Lung (tissue), 12 donors: ENCODE measurements around the gene ERC2. TPM values are rescaled to one million over a fixed set of nuclear protein-coding genes. Genes with fewer than 3 reads are reported as not detected.

Experiments used
- ATAC-seq: fragments of 200-7000 bp; cut with Tn5 transposase; one replicate; pipeline ENCODE4 v1.9.1; 2020; ENCODE audit warnings: moderate number of reproducible peaks; ENCODE audit not compliant: insufficient read depth, low FRiP score
- DNase-seq, 3 donors: peaks; one replicate each; pipeline ENCODE4 v3.0.0-alpha.2; 2013 to 2017
- H3K27ac ChIP-seq, 2 donors: one replicate each; pipeline ENCODE4 v1.5.1; 2013; ENCODE audit warnings: mild to moderate bottlenecking in 2 of 2, moderate library complexity in 2 of 2, control low read depth in 1 of 2, inconsistent platforms in 1 of 2, low read depth in 1 of 2, low read length in 1 of 2
- H3K27me3 ChIP-seq, 3 donors: one replicate each; pipeline ENCODE4 v1.5.1; 2013; ENCODE audit warnings: low read length in 2 of 3; ENCODE audit not compliant: control insufficient read depth in 3 of 3, insufficient read depth in 3 of 3
- H3K36me3 ChIP-seq, 4 donors: one replicate each; pipeline ENCODE4 v1.5.1; 2013; ENCODE audit warnings: low read length in 4 of 4, mild to moderate bottlenecking in 1 of 4, moderate library complexity in 1 of 4; ENCODE audit not compliant: control insufficient read depth in 4 of 4, insufficient read depth in 4 of 4
- H3K4me1 ChIP-seq, 5 donors: one replicate each; pipeline ENCODE4 v1.5.1; 2013; ENCODE audit warnings: low read length in 5 of 5, mild to moderate bottlenecking in 2 of 5, moderate library complexity in 1 of 5; ENCODE audit not compliant: control insufficient read depth in 5 of 5, insufficient read depth in 5 of 5
- H3K4me3 ChIP-seq: one replicate; pipeline ENCODE4 v1.5.1; 2013; ENCODE audit warnings: mild to moderate bottlenecking, control low read depth, moderate library complexity
- H3K9ac ChIP-seq, 2 donors: one replicate each; pipeline ENCODE4 v1.5.1; 2013; ENCODE audit warnings: low read length in 2 of 2, control low read depth in 1 of 2; ENCODE audit not compliant: insufficient read depth in 1 of 2
- H3K9me3 ChIP-seq, 4 donors: one replicate each; pipeline ENCODE4 v1.5.1; 2013; ENCODE audit warnings: low read length in 3 of 4, mild to moderate bottlenecking in 1 of 4, moderate library complexity in 1 of 4; ENCODE audit not compliant: control insufficient read depth in 4 of 4, insufficient read depth in 3 of 4
- WGBS, 2 donors: extraction: QIAGEN DNeasy Blood & Tissue Kit; methylation state at CpG; one replicate each; pipeline ENCODE4 v1.1.7; 2013; 5-methylcytosine and 5-hydroxymethylcytosine counted together
- polyA plus RNA-seq, 2 donors: library from polyadenylated mRNA; stranded (reverse); fragments of 200-250 nt; gene quantifications; one replicate each; pipeline ENCODE4 v1.2.1, GENCODE V29; 2013
- total RNA-seq, 2 donors: library from RNA; depleted of rRNA in 1 of 2; stranded (reverse); fragments of >200 nt in 1 of 2; gene quantifications; one replicate each; pipeline ENCODE4 v1.2.1, GENCODE V29; 2014 to 2021
- TF ChIP-seq, protein P1 (sequence below): IDR thresholded peaks from 2 replicates; pipeline ENCODE4 v1.5.1; 2012; ENCODE audit warnings: mild to moderate bottlenecking; ENCODE audit errors: control extremely low read depth, extremely low read depth
- donor health status: control.
- donor health status: control.
- donor health status: Bipolar disorder and iron deficiency.
- donor health status: healthy.
- donor health status: DM: yes; HTN: yes; CAD: no.

ERC2 gene
- total and polyA plus RNA-seq, 4 donors = 0.20 to 3.5 (median 0.97) TPM

DNA sequence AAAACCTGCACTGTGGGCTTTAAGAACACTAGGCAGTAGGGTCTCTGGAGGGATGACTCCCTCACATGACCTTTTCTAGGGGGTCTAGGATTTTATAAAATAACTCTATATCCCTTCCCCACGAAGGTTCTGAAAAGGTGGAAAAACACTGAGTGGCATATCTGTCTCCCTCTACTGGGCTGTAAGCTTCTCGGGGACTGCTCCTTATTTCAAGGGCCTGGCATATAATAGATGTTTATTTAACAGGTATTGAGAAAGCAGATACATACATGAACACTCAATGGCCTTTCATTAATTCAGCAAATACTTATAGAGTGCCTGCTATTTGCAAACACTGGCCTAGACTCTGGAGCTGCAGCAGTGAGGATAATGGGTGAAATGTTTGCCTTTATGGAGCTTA lies 834.9 kb downstream of the ERC2 start:
- no peak overlapping the region for H3K4me3 ChIP-seq
- TF ChIP-seq, protein P1, sequence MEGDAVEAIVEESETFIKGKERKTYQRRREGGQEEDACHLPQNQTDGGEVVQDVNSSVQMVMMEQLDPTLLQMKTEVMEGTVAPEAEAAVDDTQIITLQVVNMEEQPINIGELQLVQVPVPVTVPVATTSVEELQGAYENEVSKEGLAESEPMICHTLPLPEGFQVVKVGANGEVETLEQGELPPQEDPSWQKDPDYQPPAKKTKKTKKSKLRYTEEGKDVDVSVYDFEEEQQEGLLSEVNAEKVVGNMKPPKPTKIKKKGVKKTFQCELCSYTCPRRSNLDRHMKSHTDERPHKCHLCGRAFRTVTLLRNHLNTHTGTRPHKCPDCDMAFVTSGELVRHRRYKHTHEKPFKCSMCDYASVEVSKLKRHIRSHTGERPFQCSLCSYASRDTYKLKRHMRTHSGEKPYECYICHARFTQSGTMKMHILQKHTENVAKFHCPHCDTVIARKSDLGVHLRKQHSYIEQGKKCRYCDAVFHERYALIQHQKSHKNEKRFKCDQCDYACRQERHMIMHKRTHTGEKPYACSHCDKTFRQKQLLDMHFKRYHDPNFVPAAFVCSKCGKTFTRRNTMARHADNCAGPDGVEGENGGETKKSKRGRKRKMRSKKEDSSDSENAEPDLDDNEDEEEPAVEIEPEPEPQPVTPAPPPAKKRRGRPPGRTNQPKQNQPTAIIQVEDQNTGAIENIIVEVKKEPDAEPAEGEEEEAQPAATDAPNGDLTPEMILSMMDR = no peak
- no peaks in the 10 kb centered on the region for H3K4me1 ChIP-seq
- H3K27ac ChIP-seq = no peak overlapping the region
- no peak overlapping the region for H3K9ac ChIP-seq
- H3K27me3 ChIP-seq = no peaks in the 10 kb centered on the region
- no peaks in the 10 kb centered on the region for H3K36me3 ChIP-seq
- DNase-seq = no peak
- 78 to 87% methylated on average over 2 of the region's 2 CpGs for WGBS, 2 donors
- no peak for ATAC-seq
- H3K9me3 ChIP-seq = peaks cover 0 to 2% (median 0%) of the 10 kb centered on the region in 4 donors

DNA sequence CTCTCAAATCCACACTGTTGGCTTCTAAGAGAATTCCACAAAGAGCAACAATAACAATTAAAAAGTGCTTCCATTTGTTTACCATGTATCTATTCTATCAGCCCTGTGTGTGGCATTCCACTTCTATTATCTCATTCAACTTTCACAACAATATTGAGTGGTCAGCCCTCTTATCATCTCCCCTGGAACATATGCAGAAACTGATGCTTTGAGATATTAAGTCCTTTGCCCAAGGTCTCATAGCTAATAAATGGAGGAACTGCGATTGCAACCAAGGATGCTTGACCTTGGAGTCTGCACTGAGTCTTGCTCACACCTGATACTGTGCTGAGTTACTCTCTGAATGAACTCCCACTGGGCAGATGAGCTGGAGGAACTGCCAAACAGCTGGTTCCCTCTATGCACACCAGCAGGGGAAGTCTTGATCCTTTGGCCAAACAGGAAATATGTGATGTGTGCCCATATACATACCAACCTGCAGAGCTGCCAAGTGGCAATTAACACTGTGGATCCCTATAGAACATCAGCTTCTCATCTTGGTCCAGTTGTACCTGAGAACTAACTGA lies 836.4 kb downstream of the ERC2 start:
- H3K4me1 ChIP-seq = no peaks in the 10 kb centered on the region
- no peak overlapping the region for H3K4me3 ChIP-seq
- DNase-seq (no peak), ATAC-seq (no peak)
- H3K27me3 ChIP-seq = no peaks in the 10 kb centered on the region
- no peak overlapping the region for H3K9ac ChIP-seq
- no peaks in the 10 kb centered on the region for H3K36me3 ChIP-seq
- 78 to 89% methylated on average over 1 of the region's 1 CpG for WGBS, 2 donors
- H3K27ac ChIP-seq = no peak overlapping the region
- no peaks in the 10 kb centered on the region for H3K9me3 ChIP-seq
- TF ChIP-seq, protein P1 = no peak

DNA sequence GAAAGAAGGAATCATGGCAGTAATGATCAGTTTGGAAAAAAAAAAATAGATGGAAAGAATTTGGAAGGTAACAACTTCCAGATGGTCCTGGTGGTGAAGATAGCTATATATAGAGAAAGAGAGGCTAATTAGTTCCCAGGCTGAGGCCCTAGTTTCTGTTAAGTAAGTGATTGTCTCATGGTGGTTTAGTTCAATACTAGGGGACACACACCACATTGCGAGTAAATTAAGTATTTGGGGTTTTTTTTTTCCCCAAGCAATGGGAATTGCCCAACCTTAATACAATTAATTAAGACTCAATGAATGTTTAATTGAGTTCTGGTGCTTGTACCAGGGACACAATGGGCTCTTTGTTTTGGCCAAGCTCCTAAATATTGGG lies 837.4 kb downstream of the ERC2 start:
- H3K36me3 ChIP-seq = no peaks in the 10 kb centered on the region
- TF ChIP-seq, protein P1 = no peak
- ATAC-seq (no peak), DNase-seq (no peak)
- WGBS, 2 donors = 93 to 95% methylated on average over 1 of the region's 1 CpG
- H3K27ac ChIP-seq = no peak overlapping the region
- no peaks in the 10 kb centered on the region for H3K27me3 ChIP-seq
- no peaks in the 10 kb centered on the region for H3K9me3 ChIP-seq
- H3K4me1 ChIP-seq = no peaks in the 10 kb centered on the region
- no peak overlapping the region for H3K4me3 ChIP-seq
- no peak overlapping the region for H3K9ac ChIP-seq
